HG02610 (cell line): ENCODE data around the gene C14orf132.
"Not testable (repeated sequence)": the region's sequence is repeated elsewhere in the genome, so short reads cannot be mapped to it uniquely, and the experiment has no call there.

Source experiments
- ATAC-seq: cut with Tn5 transposase; IDR thresholded peaks from one replicate; pipeline ENCODE4 v1.9.1; 2021; ENCODE audit warnings: mild to moderate bottlenecking, moderate library complexity; ENCODE audit not compliant: unreplicated experiment

Gene C14orf132

DNA sequence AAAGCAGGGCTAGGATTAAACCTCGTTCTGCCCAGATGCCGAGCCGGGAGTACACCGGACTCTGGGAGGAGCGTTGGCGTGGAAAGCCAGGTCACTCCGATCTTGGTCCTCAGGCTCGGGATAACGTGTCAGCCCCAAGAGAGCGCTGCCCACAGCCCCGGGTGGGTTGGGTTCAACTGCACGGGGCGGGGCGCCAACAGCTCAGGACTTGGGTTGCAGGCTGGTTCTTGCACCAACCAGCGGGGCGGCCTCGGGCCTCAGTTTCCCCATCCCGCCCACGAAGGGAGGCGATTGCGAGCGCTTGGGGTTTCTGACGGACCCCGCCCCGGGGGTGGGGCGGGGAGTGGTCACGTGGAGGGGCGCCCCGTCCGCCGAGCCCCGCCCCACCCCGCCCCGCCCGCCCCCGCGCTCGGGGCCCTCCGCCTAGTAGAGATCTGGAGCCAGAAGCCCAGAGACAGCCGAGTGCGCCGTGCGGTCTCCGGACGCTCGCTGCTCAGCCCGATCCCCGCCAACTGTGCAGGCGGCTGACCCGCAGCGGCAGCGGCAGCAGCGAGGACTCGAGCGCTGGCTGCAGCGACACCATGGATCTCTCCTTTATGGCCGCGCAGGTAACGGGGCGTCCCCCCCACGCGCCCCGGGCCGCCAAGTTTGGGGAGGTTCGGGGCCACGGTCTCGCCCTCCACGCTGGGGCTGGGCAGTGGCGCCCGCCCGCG lies at the start of gene C14orf132:
C14orf132 (plus strand) TSS at position 443 of the 713 bp plus-strand sequence; CDS start at position 582, 139 bp downstream.
- ATAC-seq = no peak

DNA sequence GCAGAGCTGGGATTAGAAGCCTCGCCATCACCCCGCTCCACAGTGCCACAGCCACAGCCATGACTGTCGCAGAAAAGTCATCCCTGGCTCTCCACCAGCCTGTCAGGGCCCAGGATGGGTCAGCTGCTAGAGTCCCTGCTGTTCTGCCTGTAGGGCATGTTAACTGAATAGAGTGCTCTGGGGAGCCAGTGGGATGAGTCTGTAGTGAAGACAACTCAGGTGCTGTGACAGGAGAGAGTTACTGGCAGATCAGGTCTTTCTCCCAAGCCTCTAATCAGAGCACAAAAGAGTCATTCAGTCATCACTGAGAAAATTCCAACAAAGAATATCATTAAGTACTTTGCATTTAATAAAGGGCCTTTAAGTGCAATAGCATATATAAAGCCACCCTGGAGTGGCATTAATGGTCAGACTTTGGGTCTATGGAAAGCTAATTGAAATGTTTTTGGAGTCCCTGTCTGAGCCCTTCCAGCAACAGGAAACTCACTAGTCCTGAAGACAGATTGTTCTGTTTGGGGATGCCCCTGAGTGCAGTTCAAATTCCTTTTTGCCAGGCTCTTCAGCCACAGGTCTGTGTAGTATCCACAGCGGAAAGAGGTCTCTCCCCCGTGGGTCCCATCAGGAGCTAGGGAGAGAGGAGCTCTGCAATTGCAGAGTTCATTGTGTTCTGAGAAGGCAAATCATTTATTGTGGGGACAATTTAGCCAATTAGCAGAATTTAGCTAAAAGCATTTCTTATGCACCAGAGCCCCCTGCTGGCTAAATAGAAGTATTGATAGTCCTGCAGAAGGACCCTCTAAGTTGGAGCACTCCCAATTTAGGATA lies 45.2 kb upstream of the C14orf132 start:
- ATAC-seq = no peak

DNA sequence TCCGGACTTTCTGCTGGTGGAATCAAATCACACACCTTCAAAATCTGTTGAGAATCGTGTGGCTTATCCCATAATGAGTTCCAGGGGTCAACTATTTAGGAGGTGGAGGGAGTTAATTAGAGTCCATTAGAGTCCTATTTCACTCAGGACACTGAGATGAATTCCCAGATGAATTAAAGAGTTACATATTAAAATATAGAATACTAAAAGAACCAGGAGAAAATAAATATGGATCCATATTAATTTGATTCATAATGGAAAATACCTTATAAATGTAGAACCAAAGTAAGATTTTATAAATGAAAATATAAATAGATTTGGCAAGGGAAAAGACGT lies 44.6 kb upstream of the C14orf132 start:
- ATAC-seq = no peak

DNA sequence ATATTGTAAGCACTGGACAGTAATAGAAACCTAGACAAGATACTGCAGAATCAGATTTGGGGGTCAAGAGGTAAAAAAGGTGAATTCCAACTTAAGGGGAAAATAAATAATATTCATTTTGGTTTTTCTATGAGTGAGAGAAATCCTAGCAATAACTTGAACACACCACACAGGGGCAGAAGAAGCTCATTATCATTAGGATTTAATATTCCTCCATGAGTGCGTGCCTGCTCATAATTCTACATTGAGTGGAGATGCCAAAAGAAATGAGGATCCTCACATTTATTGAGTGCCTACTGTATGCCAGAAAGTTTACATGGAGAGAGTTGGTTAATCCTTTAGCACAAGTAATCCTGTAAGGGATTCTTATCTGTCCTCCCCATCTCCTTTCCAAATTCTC lies 40.5 kb upstream of the C14orf132 start:
- no peak for ATAC-seq

DNA sequence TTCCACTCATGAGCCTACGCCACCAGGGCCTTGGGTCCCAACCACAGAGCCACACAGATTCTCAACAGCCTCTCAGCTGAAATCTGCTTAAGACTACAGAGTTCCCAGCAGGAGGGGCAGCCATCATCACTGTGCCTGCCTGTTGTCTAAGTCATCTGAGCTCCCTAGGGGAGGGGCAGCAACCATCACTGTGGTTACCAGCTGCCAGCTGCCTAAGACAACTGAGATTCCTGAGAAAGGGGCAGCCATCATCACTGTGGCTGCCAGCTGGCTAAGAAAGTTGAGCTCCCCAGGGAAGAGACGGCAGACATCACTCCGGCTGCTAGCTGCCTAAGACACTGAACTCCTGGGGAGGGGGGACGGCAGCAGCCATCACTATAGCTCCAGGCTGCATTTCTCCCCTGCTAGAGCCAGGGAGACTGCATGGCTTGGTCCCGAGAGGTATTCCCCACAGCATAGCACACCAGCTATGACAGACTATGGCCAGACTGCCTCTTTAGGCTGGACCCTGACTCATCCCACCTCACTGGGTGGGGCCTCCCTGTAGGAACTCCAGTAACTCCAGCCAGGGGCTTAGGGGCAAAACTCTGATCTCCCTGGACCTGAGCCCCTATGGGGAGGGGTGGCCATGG lies 37.2 kb upstream of the C14orf132 start:
- no peak for ATAC-seq

DNA sequence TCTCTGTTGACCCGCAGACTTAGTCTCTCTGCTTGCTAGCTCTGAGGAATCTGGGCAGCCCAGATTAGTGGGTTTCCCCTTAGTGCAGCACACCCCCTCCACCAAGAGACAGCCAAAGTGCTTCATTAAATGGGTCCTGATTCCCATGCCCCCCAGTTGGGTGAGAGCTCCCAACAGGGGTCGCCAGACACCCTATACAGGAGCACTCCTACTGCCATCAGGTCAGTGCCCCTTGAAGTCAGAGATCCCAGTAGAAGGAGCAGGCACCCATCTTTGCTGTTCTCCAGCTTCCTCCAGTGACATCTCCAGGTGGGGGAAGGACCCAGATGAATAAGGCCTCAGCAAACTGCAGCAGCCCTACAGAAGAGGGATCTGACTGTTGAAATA lies 36.7 kb upstream of the C14orf132 start:
- ATAC-seq = no peak

DNA sequence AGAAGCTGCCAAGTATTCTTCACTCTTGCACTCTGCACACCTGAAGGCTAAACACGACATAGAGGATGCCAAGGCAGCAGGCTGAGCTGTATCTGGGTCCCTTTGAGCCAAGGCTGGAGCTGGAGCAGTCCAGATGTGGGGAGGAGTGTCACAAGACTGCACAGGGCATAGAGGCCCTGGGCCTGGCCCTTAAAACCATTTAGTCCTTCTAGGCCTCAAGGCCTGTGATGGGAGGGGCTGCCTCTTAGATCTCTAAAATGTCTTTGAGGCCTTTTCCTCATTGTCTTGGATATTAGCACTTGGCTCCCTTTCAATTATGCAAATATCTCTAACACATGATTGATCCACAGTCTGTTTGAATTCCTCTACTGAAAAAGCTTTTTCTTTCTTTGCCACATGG lies 28.0 kb upstream of the C14orf132 start:
- ATAC-seq = no peak

DNA sequence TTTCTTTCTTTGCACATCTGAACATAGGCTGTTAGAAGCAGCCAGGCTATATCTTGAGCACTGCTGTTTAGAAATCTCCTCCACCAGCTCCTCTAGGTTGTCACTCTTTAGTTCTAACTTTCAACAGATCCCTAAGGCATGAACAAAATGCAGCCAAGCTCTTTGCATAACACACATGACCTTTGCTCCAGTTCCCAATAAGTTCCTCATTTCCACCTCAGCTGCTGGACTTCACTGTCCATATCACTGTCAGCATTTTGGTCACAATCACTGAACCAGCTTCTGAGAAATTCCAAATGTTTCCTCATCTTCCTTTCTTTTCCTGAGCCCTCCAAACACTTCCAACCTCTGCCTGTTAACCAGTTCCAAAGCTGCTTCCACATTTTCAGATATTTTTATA lies 27.6 kb upstream of the C14orf132 start:
- ATAC-seq = no peak

DNA sequence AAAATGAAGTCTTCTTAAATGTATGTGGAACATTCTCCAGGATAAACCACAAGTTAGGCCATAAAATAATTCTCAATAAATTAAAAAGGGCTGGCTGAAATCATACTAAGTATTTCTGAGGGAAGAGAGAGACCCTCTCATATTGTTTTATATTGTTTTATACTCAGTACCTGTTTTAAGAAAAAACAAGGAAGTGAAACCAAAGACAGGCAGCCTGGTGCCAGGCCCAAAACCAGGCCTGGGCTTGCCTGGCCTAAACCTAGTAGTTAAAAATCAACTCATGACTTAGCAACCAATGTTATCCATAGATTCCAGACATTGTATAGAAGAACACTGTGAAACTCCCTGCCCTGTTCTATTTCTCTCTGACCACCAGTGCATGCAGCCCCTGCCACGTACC lies 26.4 kb upstream of the C14orf132 start:
- ATAC-seq = not testable (repeated sequence)

DNA sequence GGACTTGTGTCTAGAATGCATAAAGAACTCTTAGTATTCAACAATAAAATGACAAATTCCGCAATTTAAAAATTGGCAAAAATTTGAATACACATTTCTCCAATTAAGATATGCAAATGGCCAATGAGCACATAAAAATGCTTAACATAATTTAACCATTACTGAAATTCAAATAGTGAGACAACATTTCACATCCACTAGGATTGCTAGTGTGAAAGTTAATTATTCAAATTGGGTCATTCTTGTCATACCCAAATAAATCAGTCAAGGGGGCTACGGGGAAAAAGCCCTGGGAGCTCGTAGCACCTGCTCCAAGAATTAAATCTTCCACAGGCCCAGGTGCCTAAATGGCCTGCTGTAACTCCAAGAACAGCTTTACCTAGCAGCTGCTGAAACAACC lies 25.0 kb upstream of the C14orf132 start:
- ATAC-seq = no peak

DNA sequence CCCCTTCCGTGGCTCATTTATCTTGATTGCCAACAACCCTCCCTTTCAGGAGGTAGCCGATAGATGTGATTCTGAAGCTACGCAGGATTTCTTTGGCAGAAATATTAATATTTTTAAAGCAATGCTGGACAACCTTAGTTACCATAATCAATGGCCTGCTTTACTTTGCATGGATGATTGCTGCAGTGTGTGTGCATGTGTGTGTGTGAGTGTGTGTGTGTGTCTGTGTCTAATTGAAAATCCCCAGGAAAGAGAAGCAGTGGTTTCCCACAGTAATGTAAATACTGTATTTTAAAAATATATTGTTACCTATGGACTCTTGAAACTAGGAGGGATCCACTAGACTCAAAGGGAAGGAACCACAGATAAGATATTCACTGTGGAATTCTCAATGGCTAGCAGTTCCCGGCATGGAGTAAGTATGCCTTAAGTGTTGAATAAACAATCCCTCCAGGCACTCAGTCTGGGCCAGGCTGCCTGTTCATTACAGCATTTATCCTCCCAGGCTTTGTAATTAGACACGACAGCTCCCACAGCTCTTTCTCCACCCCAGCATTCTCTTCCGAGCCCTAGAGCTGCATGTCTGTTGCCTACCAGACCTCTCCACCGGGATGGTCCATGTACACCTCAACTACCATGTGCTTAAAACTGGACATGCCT lies 22.5 kb upstream of the C14orf132 start:
- no peak for ATAC-seq

DNA sequence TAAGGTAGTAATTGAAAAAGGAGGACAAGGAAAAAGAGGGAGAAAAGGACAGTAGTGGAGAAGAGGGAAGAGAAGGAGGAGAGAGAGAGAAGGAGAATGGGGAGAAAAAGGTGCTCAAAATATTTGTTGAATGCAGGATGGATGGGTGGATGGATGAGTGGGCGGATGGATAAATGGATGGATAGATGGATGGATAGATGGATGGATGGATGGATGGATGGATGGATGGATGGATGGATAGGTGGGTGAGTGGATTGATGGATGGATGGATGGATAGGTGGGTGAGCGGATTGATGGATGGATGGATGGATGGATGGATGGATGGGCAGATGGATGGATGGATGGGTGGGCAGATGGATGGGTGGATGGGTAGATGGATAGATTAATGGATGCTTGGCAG lies 21.3 kb upstream of the C14orf132 start:
- ATAC-seq = no peak

DNA sequence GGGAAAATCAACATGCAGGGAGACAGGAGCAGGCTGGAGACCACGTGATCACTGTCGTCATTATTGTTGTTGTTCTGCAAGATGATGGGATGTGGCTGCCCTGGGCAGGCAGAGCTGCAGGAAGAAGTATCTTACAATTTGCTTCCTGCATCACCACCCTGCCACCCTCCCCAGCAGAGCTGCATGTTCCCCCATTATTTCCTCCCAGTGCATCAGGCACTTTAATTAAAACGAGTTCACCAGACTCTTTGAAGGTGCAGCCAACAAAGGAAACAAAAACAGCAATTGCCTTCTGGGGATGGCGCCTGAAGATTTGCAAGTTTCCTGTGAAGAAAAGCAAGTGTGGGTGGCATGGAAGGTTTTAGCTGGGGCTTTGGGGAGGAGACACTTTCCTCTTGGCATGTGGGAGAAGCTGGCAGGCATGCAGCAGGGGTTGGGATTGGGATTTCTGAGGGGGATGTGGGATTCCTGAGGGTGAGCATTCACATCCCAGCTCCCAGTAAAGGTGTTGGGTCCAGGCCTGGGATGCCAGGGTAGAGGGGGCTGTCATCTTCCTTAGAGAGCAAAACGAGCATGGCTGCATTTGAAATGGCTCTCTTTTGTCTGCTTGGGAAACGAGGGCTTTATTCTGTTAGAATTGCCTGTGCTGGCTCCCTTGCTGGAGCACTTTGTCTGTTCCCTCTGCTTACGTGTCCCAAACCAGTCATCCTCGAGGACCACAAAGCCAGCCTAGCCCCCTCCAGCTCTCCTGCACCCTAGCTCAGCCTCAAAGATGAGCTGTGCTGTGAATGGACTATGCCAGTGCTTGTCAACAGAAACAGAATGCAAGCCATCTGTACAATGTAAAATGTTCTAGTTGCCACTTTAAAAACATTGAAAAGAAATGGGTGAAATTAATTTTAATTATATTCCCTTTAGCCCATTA lies 11.5 kb upstream of the C14orf132 start:
- no peak for ATAC-seq

DNA sequence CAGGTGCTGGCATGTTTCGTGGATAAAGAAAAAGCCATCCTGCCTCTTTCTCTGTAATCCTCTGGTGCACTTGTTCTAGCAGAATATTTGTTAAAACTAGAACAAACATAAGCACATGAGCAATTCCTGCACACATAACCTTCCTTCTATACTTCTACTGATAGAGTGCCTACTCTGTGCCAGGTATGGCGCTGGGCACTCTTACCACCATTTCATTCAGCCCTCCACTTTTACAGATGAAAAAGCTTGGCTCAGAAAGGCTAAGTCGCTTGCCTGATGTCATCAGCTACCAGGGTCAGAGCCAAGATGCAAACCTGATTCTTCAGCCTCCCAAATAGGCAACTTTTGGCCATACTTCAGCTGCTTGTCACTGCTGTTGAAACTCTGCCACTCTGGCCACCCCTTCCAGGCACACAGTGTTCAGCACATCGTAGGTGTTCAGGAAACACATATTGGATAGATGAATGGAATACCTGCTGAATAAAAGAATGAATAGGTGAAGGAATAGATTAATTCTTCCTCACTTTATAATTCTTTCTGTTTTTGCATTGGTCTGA lies 10.0 kb upstream of the C14orf132 start:
- ATAC-seq = no peak

DNA sequence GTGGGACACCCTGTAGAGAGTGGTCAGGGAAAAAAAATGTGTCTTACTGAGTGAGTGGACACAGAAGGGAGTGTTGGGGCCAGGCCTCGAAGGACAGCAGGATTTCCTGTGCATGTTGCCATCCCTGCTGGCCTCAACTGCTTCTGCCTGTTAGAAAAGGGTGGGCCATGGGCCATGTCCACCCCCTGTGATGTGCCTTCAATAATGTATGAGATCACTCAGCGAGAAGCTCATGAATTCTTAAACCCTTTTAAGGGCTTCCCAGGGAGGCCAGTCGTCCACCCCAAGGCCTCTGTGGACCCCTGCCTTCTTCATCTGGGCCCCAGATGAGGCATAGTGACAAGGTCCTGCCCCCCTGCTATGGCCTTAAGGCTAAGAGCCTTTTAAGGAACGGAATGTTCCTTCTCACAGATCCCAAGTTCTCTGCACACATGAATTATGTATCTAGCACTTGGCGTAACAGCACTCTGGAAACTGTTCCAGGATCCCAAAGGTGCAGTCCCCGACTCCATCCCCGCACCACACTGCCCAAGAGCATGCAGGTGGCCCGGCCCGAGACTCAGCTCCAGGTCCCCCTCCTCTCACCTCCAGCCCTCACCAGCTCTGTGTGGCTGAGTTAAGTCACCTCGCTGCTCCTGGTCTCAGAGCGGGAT lies 8.9 kb upstream of the C14orf132 start:
- ATAC-seq = no peak

DNA sequence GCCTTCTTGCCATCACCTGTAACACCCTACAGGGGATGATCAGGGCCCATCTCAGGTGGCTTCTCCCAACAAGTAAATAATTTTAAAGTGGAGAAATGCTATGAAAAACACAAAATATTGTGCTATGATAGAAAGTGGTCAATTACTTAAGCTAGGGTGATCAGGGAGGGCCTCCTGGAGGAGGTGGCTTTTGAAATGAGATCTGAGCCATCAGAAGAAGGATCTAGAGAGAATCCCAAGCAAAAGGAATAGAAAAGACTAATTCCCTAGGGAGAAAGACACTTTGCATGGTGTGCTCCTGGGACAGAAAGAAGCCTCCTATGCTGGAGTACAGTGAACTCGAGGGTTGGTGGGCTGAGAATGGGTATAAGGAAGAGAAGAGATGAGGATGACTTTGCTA lies 7.5 kb upstream of the C14orf132 start:
- ATAC-seq = no peak

DNA sequence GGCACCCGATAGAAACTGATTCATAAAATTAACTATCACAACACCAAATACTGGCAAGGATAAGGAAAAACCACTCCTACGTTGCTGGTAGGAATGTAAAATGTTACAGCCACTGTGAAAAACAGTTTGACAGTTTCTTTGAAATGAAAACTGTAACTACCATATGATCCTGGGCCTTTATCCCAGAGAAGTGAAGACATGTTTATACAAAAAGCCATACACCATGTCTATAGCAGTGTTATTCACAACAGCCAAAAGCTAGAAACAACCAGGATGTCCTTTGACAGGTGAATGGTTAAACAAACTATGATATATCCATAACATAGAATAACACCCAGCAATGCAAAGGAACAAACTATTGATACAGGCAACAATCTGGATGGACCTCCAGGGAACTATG lies 3.7 kb upstream of the C14orf132 start:
- ATAC-seq = no peak

DNA sequence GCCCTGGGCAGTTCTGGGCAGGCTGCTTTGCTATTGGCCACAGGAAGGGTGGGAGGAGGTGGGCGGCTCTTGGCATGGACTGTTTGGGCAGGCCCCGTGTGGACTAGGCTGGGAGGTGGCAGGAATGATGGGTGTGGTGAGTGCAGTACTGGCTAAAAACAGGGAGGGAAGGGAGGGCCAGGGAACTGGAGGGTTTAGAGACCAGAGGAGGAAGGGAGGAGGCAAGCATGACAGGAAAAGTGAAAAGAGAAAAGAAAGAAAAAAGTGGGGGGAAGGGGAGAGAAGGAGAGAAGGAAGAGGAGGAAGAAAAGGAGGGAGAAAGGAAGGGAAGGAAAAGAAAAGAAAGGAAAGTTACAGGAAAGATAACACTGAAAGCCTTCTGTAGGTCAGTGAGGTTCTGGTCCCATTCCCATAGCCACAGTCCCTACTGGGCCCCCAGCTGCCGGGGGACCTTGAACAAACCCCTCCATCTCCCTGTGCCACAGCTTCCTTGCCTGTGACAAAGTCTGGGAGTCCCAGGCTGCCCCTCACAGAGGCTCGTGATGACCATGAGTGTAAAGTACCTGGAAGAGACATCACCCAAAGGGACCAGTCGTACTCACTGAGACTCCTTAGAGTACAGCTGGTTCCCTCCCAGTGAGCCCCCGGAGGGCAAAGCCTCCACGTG lies 1.1 kb upstream of the C14orf132 start:
- ATAC-seq = no peak

DNA sequence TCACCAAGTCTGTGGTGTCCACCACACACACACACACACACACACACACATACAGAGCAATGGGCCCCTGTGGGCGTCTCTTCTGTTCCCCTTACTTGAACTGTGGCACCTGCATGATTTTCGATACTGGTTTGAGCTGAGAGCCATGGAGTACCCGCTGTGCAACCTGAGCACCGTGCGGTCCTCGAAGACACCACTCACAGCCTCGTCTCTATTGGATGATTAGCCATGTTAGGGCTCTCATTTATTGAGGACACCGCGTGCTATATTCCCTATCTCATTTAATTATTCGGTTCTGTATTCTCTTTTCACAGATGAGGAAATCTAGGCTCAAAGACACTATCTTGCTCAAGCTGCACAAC lies 623 bp upstream of the C14orf132 start:
- no peak for ATAC-seq
